ENCODE measurements around the gene MAML3. TPM values are rescaled to one million over a fixed set of nuclear protein-coding genes. Genes with fewer than 3 reads are reported as not detected.

The MAML3 gene
- total RNA-seq, 1 donor from 2014 or later: 5.8 TPM

Other genes starting within 250 kb of the MAML3 start
- gene SCOC, start 219.5 kb upstream of the MAML3 start, total RNA-seq (ENCODE audit: insufficient read depth, low replicate concordance): 68.9 TPM